Measurements from ENCODE around the gene WDPCP. TPM values are rescaled to one million over a fixed set of nuclear protein-coding genes. Genes with fewer than 3 reads are reported as not detected.

The WDPCP gene
- total RNA-seq, 1 donor from 2014 or later = 12.3 TPM

- TF ChIP-seq CTCF (IDR thresholded peaks at IDR 0.05) = no peak
- no peaks in the 10 kb centered on the region for H3K27me3 ChIP-seq (ENCODE audit: low read depth)
- H3K4me1 ChIP-seq = no peaks in the 10 kb centered on the region
- H3K9me3 ChIP-seq = peaks cover 24% of the 10 kb centered on the region
- intact Hi-C loops (cut with DNase I) = no loop called here
- no peak for ATAC-seq
- no peak for DNase-seq
- H3K4me3 ChIP-seq = no peak overlapping the region
- H3K27ac ChIP-seq = no peak overlapping the region
- H3K36me3 ChIP-seq = no peaks in the 10 kb centered on the region
These were observed 241.9 kb downstream of the WDPCP start for GRCh38 chr2:63346411-63346810.

- TF ChIP-seq CTCF (IDR thresholded peaks at IDR 0.05) = no peak
- ATAC-seq (no peak), DNase-seq (no peak)
- no peaks in the 10 kb centered on the region for H3K36me3 ChIP-seq
- no peak overlapping the region for H3K4me3 ChIP-seq
- no peaks in the 10 kb centered on the region for H3K27me3 ChIP-seq (ENCODE audit: low read depth)
- no peaks in the 10 kb centered on the region for H3K4me1 ChIP-seq
- intact Hi-C loops (cut with DNase I) = no loop called here
- H3K27ac ChIP-seq = no peak overlapping the region
- H3K9me3 ChIP-seq = peaks cover 24% of the 10 kb centered on the region
These were observed 243.0 kb downstream of the WDPCP start for GRCh38 chr2:63345285-63345633.

- TF ChIP-seq CTCF (IDR thresholded peaks at IDR 0.05) = no peak
- Histone ChIP-seq H3K36me3 (no peaks in the 10 kb centered on the region), H3K4me3 (no peak overlapping the region), H3K9me3 (peaks cover 24% of the 10 kb centered on the region), H3K27ac (no peak overlapping the region), H3K4me1 (no peaks in the 10 kb centered on the region), H3K27me3 (ENCODE audit: low read depth) (no peaks in the 10 kb centered on the region)
- intact Hi-C loops (cut with DNase I) = no loop called here
- ATAC-seq = no peak
- DNase-seq = no peak
These were observed 243.5 kb downstream of the WDPCP start for GRCh38 chr2:63344575-63345284.

GRCh38 chr2:63343397-63344109 lies 244.7 kb downstream of the WDPCP start:
- no peaks in the 10 kb centered on the region for H3K27me3 ChIP-seq (ENCODE audit: low read depth)
- intact Hi-C loops (cut with DNase I) = no loop called here
- no peak overlapping the region for H3K4me3 ChIP-seq
- no peaks in the 10 kb centered on the region for H3K36me3 ChIP-seq
- no peak overlapping the region for H3K27ac ChIP-seq
- TF ChIP-seq CTCF (IDR thresholded peaks at IDR 0.05) = no peak
- ATAC-seq (no peak), DNase-seq (no peak)
- no peaks in the 10 kb centered on the region for H3K4me1 ChIP-seq
- peaks cover 24% of the 10 kb centered on the region for H3K9me3 ChIP-seq

- no peaks in the 10 kb centered on the region for H3K27me3 ChIP-seq (ENCODE audit: low read depth)
- no peaks in the 10 kb centered on the region for H3K36me3 ChIP-seq
- H3K4me1 ChIP-seq = no peaks in the 10 kb centered on the region
- H3K9me3 ChIP-seq = peaks cover 24% of the 10 kb centered on the region
- TF ChIP-seq CTCF (IDR thresholded peaks at IDR 0.05) = no peak
- H3K4me3 ChIP-seq = no peak overlapping the region
- H3K27ac ChIP-seq = no peak overlapping the region
- ATAC-seq (no peak), DNase-seq (no peak)
- intact Hi-C loops (cut with DNase I) = no loop called here
These were observed 247.8 kb downstream of the WDPCP start for GRCh38 chr2:63340443-63340842.
